GM12872 (cell line): ENCODE data around the gene SYT10.

Source experiments
- CTCF ChIP-seq: IDR thresholded peaks from 3 replicates; pipeline ENCODE4 v1.5.1; 2011; ENCODE audit warnings: low read depth, mild to moderate bottlenecking, low read length, moderate library complexity; ENCODE audit not compliant: insufficient read depth

The SYT10 gene

DNA sequence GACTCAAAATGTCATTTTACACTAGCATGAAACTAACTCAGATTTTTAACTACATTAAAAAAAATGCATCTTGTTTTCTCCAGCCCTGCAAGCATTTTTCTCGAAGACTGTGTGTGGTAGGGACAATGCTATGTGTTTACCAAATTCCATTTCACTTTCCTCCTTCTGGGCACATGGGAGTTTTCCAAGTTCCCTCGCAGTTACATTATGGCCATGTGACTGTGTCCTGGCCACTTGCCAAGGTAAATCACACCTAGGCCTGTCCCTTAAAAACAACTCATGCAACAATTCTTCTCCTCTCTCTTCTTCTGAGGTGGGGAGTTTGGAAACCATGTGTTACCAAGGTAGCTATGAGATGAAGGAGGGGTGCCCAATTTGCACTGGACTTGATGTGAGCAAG lies 108.7 kb downstream of the SYT10 start:
- TF ChIP-seq CTCF, result no peak
